22Rv1 (cell line): Measurements from ENCODE around the gene KDM4B.

Experiments used
- H3K27ac ChIP-seq: fragments of 450-650 bp; 2 replicates; pipeline ENCODE4 v1.5.1; 2017
- CTCF ChIP-seq: fragments of 450-650 bp; IDR thresholded peaks from 2 replicates; pipeline ENCODE4 v1.5.1; 2017; ENCODE audit warnings: mild to moderate bottlenecking
- ZFX ChIP-seq: fragments of 450-650 bp; IDR thresholded peaks from 2 replicates; pipeline ENCODE4 v1.6.1; 2017; ENCODE audit warnings: antibody characterized with exemption, borderline replicate concordance

KDM4B gene

GRCh38 chr19:5075597-5075996 is 106.7 kb downstream of the KDM4B start:
- TF ChIP-seq CTCF: no peak
- no peak for TF ChIP-seq ZFX
- H3K27ac ChIP-seq: no peak overlapping the region

DNA sequence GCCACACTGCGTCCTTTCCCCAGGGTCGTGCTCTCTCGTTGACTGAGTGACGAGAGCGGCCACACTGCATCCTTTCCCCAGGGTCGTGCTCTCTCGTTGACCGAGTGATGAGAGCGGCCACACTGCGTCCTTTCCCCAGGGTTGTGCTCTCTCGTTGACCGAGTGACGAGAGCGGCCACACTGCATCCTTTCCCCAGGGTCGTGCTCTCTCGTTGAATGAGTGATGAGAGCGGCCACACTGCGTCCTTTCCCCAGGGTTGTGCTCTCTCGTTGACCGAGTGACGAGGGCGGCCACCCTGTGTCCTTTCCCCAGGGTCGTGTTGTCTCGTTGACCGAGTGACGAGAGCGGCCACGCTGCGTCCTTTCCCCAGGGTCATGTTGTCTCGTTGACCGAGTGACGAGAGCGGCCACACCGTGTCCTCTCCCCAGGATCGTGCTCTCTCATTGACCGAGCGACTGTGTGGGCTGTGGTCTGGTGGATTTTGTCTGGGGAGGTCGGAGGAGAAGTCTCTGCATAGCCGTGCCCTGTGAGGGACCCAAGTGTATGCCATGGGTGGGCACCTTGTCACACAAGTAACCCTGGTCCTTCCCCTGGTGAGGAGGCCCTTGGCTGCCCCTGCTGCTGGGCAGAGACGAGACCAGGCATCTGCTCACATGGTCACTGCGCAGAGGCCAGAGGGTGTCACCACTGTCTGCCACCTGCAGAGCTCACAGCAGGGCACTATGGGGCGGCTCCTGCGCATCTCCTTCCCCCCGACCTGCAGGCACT is 107.7 kb downstream of the KDM4B start:
- no peak overlapping the region for H3K27ac ChIP-seq
- no peak for TF ChIP-seq ZFX

DNA sequence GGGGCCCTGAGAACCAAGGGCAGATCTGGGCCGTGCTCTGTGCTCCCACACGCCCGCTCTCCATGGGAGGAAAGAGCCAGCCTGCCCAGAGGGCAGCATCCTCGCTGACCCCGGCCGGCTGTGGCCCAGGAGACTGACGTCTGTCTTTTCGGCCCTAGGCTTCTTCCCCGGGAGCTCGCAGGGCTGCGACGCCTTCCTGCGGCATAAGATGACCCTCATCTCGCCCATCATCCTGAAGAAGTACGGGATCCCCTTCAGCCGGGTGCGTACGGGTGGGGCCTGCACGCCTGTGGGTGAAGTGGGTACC is 108.2 kb downstream of the KDM4B start:
- TF ChIP-seq CTCF (no peak), ZFX (no peak)
- no peak overlapping the region for H3K27ac ChIP-seq

DNA sequence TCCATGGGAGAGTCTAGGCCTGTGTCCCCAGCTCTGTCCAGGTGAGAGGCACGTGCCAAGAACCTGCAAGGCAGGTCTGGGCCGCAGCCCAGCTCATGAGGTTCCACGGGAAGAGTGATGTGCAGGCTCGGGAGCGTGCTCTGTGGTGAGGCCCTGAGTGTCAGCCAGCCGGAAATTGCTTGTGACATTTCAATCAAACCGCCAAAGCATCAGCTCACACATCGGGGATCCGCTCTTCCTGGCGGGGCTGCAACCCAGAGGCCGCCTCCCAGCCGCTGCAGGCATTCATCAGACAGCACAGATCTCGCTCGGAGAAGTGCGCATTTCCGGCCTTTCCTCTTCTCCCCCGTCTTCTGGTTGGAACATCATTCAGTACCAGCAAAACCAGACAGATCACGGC is 109.3 kb downstream of the KDM4B start:
- TF ChIP-seq CTCF (no peak), ZFX (no peak)

DNA sequence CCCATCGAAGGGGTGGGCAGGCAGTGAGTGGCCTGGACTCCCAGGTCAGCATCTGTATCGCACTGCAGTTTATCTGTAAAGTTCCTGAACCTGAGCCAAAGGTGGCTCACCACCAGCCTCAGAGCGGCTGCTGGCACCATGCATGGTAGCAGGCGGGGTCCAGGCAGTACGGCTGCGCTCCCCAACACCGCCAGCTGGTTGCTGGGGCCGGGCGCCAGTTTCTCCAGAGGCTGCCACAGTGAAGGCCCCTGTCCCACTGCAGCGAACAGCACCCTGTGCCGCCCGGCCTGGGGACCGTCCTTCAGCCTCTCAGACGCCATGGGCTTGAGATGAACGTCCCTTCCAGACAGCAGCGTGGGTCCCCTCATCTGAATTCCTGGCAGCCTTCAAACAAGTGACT is 109.8 kb downstream of the KDM4B start:
- TF ChIP-seq ZFX (no peak), CTCF (no peak)
- H3K27ac ChIP-seq: no peak overlapping the region

More for the DNA sequence above, 109.3 kb downstream of the KDM4B start:
- no peak overlapping the region for H3K27ac ChIP-seq

GRCh38 chr19:5079071-5079774 is 110.3 kb downstream of the KDM4B start:
- no peak overlapping the region for H3K27ac ChIP-seq
- TF ChIP-seq ZFX (no peak), CTCF (no peak)

DNA sequence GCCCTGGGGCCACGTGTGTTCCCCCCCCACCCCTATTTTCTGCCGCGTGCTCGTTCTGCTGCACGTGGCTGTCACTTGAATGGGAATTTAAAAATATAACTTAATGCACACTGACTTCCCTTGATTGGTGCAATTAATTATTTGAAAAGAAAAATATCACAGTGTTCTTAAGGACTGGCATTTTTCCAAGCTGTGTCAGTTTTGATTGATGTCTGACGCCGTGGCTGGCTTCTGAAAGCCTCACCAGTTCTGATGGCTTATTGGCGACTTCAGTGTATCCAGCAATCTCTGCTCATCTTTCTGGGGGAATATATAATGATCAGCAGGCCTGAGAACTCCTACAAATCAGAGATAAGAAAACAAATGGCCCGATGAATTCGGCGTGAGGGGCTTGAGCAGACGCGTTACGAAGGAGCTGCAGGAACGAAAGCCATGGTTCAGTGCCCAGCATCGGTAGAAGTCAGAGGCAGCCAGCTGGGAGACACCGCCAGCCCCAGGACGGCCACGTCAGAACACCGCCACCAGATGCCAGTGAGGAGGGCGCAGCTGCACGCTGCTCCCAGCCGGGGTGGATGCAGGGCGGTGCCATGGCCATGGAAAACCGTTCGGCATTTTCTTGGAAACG is 111.2 kb downstream of the KDM4B start:
- no peak overlapping the region for H3K27ac ChIP-seq
- TF ChIP-seq CTCF: no peak
- TF ChIP-seq ZFX: no peak
